GM21447 (cell line): ENCODE measurements around the gene DNAJC22.
"Not testable (repeated sequence)": the region's sequence is repeated elsewhere in the genome, so short reads cannot be mapped to it uniquely, and the experiment has no call there.

Experiments used
- ATAC-seq: cut with Tn5 transposase; IDR thresholded peaks from one replicate; pipeline ENCODE4 v1.9.1; 2021; ENCODE audit not compliant: unreplicated experiment

The DNAJC22 gene

DNA sequence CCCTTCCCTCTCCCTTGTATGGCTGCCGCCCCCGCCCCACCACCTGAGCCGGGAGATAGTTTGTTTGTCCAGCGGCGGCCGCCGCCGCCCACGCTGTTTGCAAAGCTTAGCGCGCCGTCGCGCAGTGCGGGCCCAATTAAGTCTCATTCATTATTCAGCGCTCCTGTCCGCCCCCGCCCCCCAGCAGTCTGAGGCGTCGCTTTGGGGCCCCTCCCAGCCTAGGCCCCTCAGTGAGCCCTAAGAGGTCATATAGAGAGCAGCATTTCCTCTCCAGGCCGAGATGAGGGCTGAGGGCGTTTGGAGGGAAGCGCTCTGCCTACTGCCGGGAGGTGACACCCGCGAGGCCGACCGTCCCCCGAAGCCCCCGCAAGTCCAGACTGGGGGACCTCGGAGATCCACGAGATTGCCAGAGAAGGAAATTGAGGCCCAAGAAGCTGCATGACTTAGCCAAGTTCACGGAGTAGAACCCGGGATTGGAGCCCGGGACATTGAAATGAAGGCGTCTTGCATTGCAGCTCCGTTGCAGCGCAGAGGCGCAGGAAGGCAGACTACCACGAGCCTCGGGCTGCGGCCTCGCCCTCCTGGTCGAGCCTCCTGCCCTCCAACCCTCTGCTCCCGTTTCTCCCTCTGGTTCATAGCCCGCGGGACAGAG, at the start of gene DNAJC22:
TSS of gene DNAJC22 (plus strand) at position 230 of the 652 bp plus-strand sequence. CDS start 1,985 bp downstream, outside the sequence.
- no peak for ATAC-seq

DNA sequence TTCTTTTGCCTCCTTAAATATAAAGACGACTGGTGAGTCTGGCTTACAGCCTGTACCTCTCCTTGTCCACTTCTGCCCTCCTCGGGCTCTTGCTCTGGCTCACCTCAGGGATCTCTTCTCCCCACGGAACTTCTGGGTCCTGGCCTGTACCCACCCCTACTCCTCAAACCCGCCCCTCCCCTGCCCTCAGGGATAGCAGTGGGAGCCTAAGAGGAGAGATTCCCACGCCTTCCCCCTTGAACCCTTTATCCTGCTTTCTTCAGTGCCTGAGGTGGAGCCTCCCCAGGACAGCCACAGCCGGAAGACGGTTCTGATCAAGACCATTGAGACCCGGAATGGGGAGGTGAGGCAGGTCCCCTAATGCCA, 49.0 kb upstream of the DNAJC22 start:
- ATAC-seq, result no peak

DNA sequence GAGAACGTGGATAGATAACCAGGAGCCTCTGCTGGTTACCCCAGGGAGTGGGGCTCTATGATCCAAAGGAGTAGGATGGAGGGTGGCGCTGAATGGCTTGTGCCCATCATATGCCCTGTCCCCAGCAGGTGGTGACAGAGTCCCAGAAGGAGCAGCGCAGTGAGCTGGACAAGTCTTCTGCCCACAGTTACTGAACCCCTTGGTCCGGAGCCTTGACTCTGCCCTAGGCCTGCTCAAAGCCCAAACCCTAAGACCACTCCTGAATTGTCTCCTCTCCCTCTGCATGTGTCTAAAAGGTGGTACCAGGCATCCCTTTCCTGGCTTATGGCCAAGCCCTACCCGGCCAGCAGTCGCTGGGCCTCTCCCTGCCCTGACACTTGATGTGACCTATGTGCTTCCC, 48.5 kb upstream of the DNAJC22 start:
- ATAC-seq, result no peak

DNA sequence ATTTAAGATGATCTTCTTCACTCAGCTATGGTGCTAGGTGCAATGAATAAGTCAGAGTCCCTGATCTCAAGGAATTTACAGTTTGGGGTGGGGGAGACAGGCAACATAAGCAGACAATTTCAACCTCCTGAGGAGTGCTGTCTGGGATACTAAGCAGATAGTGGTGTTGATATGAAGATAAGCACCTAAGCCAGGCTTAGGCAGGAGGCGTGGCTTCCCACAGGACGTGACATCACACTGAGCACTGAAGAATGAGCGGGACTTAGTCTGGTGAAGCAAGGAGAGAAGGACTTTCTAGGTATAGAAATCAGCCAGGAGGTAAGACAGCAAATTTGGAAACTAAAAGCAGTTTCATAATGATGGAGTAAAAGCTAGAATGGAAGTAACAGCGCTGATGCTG, 44.9 kb upstream of the DNAJC22 start:
- ATAC-seq, result no peak

DNA sequence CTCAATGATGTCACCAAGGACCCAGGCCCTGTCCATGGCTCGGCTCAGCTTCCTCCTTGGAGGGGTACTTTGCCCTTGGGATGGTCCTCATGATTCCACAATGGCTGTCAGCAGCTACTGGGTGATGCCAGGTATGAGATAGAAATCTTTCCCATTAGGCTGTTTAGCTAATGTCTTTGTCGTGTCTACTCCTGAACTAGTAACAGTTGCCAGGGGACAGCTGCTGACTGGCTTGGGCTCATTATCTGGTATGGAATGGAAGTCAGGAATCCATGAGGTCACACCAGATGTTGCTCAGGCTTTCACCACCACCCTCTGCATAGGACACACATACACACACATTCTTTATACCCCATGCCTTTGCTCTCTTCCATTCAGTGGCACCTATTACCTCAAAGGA, 42.5 kb upstream of the DNAJC22 start:
- ATAC-seq, result no peak

DNA sequence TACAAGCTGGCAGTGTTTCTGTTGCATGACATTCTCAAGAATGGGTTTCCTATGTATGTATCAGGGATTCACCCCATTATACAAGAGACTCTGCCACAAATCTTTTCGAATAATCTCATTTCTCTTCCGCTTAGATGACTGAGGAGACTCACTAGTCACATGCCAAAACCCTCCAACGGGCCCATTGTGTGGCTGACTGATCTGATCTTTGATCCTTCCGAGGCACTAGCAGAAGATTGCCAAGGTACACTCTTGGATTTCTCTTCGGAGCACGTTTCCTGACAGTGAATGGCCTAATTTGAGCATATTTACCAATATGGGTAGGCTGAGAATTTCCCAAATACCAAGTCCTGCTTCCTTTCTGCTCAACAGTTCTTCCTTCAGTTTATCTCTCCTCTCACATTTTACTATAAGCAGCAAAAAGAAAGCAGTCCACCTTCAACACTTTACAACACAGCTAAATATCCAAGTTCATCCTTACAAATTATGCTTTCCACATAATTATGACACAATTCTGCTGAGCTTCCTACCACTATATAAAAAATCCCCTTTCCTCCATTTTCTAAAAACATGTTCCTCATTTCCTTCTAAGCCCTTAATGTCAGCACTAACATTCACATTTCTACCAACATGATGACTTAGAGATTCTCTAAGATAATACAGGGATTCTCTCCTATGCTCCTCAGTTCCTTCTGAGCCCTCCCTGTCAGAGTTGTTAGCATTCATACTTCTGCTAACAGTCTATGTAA, 40.8 kb upstream of the DNAJC22 start:
- ATAC-seq, result no peak

DNA sequence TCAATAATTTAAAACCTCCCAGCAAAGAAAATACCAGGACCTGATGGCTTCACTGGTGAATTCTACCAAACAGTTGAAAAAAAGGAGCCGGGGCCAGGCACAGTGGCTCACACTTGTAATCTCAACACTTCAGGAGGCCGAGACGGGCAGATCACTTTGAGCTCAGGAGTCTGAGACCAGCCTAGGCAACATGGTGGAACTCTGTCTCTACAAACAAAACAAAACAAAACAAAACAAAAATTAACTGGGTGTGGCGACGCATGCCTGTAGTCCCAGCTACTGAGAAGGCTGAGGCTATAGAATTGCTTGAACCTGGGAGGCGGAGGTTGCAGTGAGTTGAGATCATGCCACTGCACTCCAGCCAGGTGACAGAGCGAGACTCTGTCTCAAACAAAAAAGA, 37.3 kb upstream of the DNAJC22 start:
- no peak for ATAC-seq

DNA sequence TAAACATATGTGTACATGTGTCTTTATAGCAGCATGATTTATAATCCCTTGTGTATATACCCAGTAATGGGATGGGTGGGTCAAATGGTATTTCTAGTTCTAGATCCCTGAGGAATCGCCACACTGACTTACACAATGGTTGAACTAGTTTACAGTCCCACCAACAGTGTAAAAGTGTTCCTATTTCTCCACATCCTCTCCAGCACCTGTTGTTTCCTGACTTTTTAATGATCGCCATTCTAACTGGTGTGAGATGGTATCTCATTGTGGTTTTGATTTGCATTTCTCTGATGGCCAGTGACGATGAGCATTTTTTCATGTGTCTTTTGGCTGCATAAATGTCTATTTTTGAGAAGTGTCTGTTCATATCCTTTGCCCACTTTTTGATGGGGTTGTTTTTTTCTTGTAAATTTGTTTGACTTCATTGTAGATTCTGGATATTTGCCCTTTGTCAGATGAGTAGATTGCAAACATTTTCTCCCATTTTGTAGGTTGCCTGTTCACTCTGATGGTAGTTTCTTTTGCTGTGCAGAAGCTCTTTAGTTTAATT, 36.2 kb upstream of the DNAJC22 start:
- not testable (repeated sequence) for ATAC-seq

DNA sequence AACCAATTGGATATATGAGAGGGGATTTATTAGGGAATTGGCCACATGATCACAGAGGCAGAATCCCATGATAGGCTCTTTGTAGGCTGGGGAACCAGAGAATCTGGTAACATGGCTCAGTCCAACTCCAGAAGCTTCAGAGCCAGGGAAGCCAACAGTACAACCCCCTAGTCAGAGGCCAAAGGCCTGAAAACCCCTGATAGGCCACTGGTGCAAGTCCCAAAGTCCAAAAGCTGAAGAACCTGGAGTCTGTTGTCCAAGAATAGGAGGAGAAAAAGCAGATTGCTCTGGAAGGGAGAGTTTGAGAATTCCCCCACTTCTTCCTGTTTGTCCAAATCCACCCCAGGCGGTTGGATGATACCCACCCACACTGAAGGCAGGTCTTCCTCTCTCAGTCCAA, 31.9 kb upstream of the DNAJC22 start:
- ATAC-seq, result no peak

DNA sequence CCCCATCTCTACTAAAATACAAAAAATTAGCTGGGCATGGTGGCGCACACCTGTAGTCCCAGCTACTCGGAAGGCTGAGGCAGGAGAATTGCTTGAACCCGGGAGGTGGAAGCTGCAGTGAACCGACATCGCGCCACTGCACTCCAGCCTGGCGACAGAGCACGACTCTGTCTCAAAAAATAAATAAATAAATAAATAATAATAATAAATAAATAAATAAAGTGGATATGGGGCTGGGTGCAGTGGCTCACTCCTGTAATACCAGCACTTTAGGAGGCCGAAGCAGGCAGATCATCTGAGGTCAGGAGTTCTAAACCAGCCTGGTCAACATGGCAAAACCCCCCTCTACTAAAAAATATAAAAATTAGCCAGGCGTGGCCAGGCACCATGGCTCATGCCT, 29.6 kb upstream of the DNAJC22 start:
- ATAC-seq, result not testable (repeated sequence)

DNA sequence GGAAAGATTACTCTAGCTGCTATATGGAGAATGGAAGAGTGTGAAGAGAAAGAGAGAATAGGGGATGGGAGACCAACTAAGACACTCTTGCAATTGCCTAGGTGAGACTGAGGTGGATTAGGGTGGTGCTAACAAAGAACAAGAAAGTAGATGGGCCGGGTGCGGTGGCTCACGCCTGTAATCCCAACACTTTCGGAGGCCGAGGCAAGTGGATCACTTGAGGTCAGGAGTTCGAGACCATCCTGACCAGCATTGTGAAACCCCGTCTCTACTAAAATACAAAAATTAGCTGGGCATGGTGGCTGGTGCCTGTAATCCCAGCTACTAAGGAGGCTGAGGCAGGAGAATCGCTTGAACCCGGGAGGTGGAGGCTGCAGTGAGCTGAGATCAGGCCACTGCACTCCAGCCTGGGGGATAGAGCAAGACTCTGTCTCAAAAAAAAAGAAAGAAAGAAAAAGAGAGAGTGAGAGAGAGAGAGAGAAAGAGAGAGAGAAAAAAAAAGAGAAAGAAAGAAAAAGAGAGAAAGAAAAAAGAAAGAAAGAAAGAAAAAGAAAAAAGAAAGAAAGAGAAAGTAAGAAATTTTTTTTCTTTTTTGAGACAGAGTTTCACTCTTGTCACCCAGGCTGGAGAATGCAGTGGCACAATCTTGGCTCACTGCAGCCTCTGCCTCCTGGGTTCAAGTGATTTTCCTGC, 26.1 kb upstream of the DNAJC22 start:
- ATAC-seq, result not testable (repeated sequence)

DNA sequence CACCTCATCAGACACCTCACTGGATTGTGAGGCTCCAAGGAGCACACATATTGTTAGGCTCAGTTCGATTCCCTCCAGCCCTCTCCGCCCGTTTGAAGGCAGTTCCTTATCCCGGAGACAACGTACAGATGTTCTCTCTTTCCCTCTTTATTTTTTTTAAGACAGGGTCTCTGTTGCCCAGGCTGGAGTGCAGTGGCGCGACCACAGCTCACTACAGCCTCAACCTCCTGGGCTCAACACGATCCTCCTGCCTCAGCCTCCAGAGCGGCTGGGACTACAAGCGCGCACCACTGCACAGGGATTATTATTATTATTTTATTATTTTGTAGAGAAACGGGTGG, 24.4 kb upstream of the DNAJC22 start:
- no peak for ATAC-seq

DNA sequence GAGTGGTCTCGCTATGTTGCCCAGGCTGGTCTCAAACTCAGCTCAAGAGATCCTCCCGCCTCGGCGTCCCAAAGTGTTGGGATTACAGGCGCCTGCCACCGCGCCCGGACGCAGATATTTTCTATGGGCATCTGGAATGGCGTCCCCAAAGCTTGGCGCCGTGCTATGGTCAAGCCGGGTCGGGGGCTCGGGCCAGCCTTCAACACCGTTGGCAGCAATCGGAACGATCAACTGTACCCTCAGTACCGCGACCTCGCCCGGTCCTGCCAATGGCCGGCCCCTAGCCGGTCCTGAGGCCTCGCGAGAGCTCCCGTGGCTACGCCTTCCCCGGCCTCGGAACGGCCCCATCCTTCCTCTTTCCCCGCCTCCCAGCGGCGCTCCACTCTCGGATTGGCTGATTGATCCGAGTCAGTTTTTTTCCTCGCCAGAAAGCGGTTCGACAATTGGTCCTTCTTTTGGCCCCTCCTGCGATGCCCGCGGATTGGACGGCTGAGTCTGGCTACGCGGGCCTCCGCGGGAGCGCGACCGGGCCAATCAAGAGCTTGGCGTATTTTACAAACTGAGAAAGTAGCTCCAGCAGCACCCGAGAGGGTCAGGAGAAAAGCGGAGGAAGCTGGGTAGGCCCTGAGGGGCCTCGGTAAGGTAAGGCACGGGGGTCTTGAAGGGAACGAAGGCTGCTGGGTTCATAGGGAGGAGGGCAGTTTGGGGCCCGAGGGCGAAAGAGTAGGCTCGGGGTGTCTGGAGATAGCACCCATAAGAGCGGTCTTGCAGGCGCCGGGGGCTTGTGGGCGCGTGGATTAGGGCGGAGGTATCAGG, 23.8 kb upstream of the DNAJC22 start, which contains the start of gene TROAP:
TSS of gene TROAP (plus strand) at position 548 of the 816 bp plus-strand sequence. CDS start 354 bp downstream, outside the sequence.
- peak; percentile 98 for ATAC-seq

DNA sequence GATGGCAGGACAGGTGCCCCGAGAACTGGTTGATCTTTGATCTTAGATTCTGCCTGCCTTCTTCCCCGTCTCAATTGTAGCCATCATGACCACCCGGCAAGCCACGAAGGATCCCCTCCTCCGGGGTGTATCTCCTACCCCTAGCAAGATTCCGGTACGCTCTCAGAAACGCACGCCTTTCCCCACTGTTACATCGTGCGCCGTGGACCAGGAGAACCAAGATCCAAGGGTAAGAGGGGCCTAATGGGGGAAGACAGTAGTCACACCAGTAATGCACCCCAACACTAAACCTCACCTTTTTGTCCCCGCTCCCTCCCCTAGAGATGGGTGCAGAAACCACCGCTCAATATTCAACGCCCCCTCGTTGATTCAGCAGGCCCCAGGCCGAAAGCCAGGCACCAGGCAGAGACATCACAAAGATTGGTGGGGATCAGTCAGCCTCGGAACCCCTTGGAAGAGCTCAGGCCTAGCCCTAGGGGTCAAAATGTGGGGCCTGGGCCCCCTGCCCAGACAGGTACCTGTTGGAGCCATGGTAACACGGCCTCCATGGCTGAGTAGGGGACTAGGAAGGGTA, 23.1 kb upstream of the DNAJC22 start:
- ATAC-seq, result no peak

DNA sequence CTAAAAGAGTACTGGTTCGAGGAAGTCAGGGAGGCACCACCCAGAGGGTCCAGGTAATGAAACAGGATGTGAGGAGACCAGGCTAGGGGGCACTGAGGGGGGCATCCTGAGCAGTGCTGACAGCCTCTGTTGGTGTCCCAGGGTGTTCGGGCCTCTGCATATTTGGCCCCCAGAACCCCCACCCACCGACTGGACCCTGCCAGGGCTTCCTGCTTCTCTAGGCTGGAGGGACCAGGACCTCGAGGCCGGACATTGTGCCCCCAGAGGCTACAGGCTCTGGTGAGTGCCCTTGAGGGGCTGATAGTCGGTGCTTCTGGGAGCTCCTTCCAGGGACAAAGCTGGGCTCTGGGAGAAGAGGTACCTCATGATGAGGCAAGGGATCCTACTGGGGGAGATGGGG, 21.1 kb upstream of the DNAJC22 start:
- ATAC-seq, result no peak

DNA sequence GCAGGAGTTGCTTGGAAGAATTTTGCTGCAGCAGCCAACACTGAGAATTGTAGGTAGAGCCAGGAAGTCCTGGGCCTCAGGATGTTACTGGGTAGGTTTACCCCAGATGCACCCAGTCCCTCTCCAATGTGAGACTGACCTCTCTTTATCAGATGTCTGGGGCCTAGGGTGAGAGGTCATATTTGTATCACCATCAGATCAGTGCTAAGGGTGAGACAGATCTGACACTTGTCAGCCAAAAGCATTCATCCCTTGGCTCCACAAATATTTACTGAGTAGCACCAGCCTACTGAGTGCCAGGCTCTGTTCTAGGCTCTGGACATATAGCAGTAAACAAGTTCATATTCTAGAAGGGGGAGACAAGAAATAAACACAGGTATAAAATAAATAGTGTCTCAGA, 19.3 kb upstream of the DNAJC22 start:
- ATAC-seq, result no peak

DNA sequence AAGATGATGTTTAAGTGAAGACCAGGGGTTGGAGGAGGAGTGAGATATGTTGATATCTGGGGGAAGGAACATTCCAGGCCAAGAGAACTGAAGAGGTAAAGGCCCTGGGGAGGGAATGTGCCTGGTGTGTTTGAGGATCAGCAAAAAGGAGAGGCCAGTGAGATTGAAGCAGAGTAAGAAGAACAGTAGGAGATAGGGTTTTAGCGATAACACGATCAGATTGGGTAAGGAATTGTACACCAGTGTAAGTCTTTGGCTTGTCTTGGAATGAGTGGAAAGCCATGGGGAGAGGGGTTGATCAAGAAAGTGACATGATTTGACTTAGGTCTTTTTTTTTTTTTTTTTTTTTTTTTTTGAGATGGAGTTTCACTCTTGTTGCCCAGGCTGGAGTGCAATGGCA, 18.8 kb upstream of the DNAJC22 start:
- no peak for ATAC-seq

DNA sequence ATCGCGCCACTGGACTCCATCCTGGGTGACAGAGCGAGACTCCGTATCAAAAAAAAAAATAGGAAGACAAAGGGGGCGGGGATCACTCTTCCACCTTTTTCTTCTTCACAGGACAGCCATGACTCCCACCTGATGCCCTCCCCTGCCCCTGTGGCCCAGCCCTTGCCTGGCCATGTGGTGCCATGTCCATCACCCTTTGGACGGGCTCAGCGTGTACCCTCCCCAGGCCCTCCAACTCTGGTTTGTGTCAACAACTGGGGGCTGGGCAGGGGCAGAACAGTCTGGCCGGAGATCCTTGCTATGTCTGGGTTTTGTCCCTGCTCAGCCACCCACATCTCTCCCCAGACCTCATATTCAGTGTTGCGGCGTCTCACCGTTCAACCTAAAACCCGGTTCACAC, 17.9 kb upstream of the DNAJC22 start:
- no peak for ATAC-seq

DNA sequence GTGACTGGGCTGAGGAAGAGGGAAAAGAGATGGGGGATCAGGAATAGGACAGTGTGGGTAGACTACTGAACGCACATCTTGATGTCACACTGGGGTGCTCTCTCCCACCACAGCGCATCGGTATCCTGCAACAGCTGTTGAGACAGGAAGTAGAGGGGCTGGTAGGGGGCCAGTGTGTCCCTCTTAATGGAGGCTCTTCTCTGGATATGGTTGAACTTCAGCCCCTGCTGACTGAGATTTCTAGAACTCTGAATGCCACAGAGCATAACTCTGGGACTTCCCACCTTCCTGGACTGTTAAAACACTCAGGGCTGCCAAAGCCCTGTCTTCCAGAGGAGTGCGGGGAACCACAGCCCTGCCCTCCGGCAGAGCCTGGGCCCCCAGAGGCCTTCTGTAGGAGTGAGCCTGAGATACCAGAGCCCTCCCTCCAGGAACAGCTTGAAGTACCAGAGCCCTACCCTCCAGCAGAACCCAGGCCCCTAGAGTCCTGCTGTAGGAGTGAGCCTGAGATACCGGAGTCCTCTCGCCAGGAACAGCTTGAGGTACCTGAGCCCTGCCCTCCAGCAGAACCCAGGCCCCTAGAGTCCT, 16.6 kb upstream of the DNAJC22 start:
- no peak for ATAC-seq

DNA sequence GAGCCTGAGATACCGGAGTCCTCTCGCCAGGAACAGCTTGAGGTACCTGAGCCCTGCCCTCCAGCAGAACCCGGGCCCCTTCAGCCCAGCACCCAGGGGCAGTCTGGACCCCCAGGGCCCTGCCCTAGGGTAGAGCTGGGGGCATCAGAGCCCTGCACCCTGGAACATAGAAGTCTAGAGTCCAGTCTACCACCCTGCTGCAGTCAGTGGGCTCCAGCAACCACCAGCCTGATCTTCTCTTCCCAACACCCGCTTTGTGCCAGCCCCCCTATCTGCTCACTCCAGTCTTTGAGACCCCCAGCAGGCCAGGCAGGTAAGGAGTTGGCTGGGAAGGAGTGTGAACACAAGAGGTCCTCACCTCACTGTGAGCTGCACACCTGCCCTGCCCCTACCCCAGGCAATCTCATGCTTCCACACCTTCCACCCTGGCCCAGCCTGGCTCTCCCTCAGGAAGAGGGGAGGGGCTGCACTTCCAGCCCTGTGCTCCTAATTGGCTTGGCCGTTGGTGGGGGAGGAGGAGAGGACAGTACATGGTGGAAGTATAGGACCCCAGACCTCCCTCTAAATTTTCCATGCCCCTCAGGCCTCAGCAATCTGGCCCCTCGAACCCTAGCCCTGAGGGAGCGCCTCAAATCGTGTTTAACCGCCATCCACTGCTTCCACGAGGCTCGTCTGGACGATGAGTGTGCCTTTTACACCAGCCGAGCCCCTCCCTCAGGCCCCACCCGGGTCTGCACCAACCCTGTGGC, 15.9 kb upstream of the DNAJC22 start:
- ATAC-seq, result no peak
